H1 (cell line): ENCODE results near the gene SLIT2. TPM values are rescaled to one million over a fixed set of nuclear protein-coding genes. Genes with fewer than 3 reads are reported as not detected.

Experiments used
- CTCF ChIA-PET: fragments of 300-600 bp; sonication (Branson Sonifier 250); formaldehyde crosslinking; loops from one replicate; lab custom pipeline; 2021; ENCODE audit not compliant: partially characterized antibody; lab: Charles Lee
- POLR2A ChIA-PET: fragments of 300-600 bp; sonication (Branson Sonifier 250); formaldehyde crosslinking; loops from one replicate; lab custom pipeline; 2021; ENCODE audit warnings: inconsistent platforms; ENCODE audit not compliant: partially characterized antibody; lab: Charles Lee
- DNase-seq, 2 experiments: peaks; one replicate each; pipeline versions ENCODE4 v3.0.0 to v3.0.0-alpha.2; 2010 to 2022; ENCODE audit warnings: low spot score in 2 of 2, low read depth in 1 of 2, mixed read lengths in 1 of 2
- FAIRE-seq: peaks from 2 replicates; lab custom pipeline; 2011; peaks lifted over from hg19 to GRCh38; lab: Jason Lieb, UNC
- H2AFZ ChIP-seq: 2 replicates; pipeline ENCODE4 v1.8.1; 2012; ENCODE audit warnings: low read length, inconsistent platforms
- H2AK5ac ChIP-seq: 2 replicates; pipeline ENCODE4 v1.6.1; 2013; ENCODE audit warnings: low read depth, low read length
- H2BK120ac ChIP-seq: replicated peaks from 2 replicates; pipeline ENCODE3; 2013; ENCODE audit warnings: low read depth, low read length, inconsistent platforms
- H2BK12ac ChIP-seq: 2 replicates; pipeline ENCODE4 v1.6.1; 2013; ENCODE audit warnings: low read depth, low read length
- H2BK15ac ChIP-seq: 2 replicates; pipeline ENCODE4 v1.6.1; 2013; ENCODE audit warnings: low read length
- H2BK20ac ChIP-seq: 2 replicates; pipeline ENCODE4 v1.6.1; 2013; ENCODE audit warnings: low read length
- H2BK5ac ChIP-seq: 2 replicates; pipeline ENCODE4 v1.6.1; 2013; ENCODE audit warnings: low read depth, low read length
- H3K14ac ChIP-seq: 2 replicates; pipeline ENCODE4 v1.6.1; 2013; ENCODE audit warnings: inconsistent platforms; ENCODE audit not compliant: insufficient read length
- H3K18ac ChIP-seq: 2 replicates; pipeline ENCODE4 v1.6.1; 2013; ENCODE audit warnings: low read length; ENCODE audit errors: extremely low read depth
- H3K23ac ChIP-seq: 2 replicates; pipeline ENCODE4 v1.6.1; 2013; ENCODE audit warnings: inconsistent platforms; ENCODE audit not compliant: insufficient read length
- H3K23me2 ChIP-seq: 2 replicates; pipeline ENCODE4 v1.6.1; 2013; ENCODE audit warnings: low read depth, low read length
- H3K27ac ChIP-seq: 2 replicates; pipeline ENCODE4 v1.6.1; 2011; ENCODE audit warnings: low read depth, low read length, inconsistent platforms
- H3K27me3 ChIP-seq, 4 experiments: replicated peaks in 1 of 4; 1 replicate in 1 of 4; 2 replicates in 3 of 4; pipeline versions ENCODE4 v1.6.1 to v1.8.1; 2011 to 2013; ENCODE audit warnings: low read length in 3 of 4, mild to moderate bottlenecking in 3 of 4, inconsistent platforms in 2 of 4, mixed read lengths in 2 of 4, moderate library complexity in 1 of 4; ENCODE audit not compliant: control insufficient read depth in 3 of 4, insufficient read depth in 3 of 4; ENCODE audit errors: extremely low read depth in 1 of 4
- H3K36me3 ChIP-seq, 4 experiments: 2 replicates each; pipeline versions ENCODE4 v1.6.1 to v1.8.1; 2011 to 2013; ENCODE audit warnings: mild to moderate bottlenecking in 4 of 4, low read length in 3 of 4, moderate library complexity in 2 of 4, control low read depth in 1 of 4, inconsistent platforms in 1 of 4; ENCODE audit not compliant: insufficient read depth in 4 of 4, control insufficient read depth in 2 of 4
- H3K4ac ChIP-seq: replicated peaks from 2 replicates; pipeline ENCODE3; 2013; ENCODE audit warnings: low read length, low read depth, mixed read lengths, inconsistent platforms; ENCODE audit not compliant: insufficient read length
- H3K4me1 ChIP-seq, 4 experiments: replicated peaks in 1 of 4; 1 replicate in 1 of 4; 2 replicates in 3 of 4; pipeline versions ENCODE4 v1.6.1 to v1.8.1; 2011 to 2013; ENCODE audit warnings: low read length in 3 of 4, inconsistent platforms in 2 of 4, mixed read lengths in 1 of 4; ENCODE audit not compliant: insufficient read depth in 4 of 4, control insufficient read depth in 3 of 4
- H3K4me2 ChIP-seq, 2 experiments: 2 replicates each; pipeline versions ENCODE4 v1.6.1 to v1.8.1; 2011 to 2013; ENCODE audit warnings: low read depth in 2 of 2, low read length in 2 of 2, control low read depth in 1 of 2, inconsistent platforms in 1 of 2, mild to moderate bottlenecking in 1 of 2; ENCODE audit not compliant: insufficient read depth in 1 of 2
- H3K4me3 ChIP-seq, 4 experiments: fragments of 200-600, 300-600 bp in 1 of 4; sonication (generic), shearing (Covaris generic), sonication (Bioruptor Twin) in 1 of 4; 2 replicates each; pipeline versions ENCODE4 v1.5.1 to v1.8.1; 2011 to 2016; ENCODE audit warnings: low read length in 4 of 4, low read depth in 3 of 4, control low read depth in 2 of 4, inconsistent platforms in 2 of 4, mild to moderate bottlenecking in 2 of 4, mixed read lengths in 1 of 4, moderate library complexity in 1 of 4; ENCODE audit not compliant: insufficient read depth in 2 of 4; ENCODE audit errors: extremely low read depth in 1 of 4
- H3K56ac ChIP-seq: replicated peaks from 2 replicates; pipeline ENCODE3; 2013; ENCODE audit warnings: low read depth, mild to moderate bottlenecking, mixed read lengths, low read length, inconsistent platforms; ENCODE audit not compliant: insufficient read length
- H3K79me1 ChIP-seq: 2 replicates; pipeline ENCODE4 v1.6.1; 2013; ENCODE audit warnings: low read depth, low read length, control low read depth
- H3K79me2 ChIP-seq, 2 experiments: 2 replicates each; pipeline versions ENCODE4 v1.6.1 to v1.8.1; 2012 to 2013; ENCODE audit warnings: low read length in 2 of 2, mild to moderate bottlenecking in 2 of 2, inconsistent platforms in 1 of 2; ENCODE audit not compliant: insufficient read depth in 2 of 2, control insufficient read depth in 1 of 2
- H3K9ac ChIP-seq, 4 experiments: replicated peaks in 1 of 4; 1 replicate in 1 of 4; 2 replicates in 3 of 4; pipeline versions ENCODE4 v1.6.1 to v1.8.1; 2011 to 2013; ENCODE audit warnings: low read depth in 3 of 4, low read length in 3 of 4, control low read depth in 2 of 4, mild to moderate bottlenecking in 2 of 4, moderate library complexity in 2 of 4, inconsistent platforms in 1 of 4; ENCODE audit errors: extremely low read depth in 1 of 4
- H3K9me3 ChIP-seq, 2 experiments: 2 replicates each; pipeline versions ENCODE4 v1.6.1 to v1.8.1; 2012 to 2013; ENCODE audit warnings: mild to moderate bottlenecking in 2 of 2, moderate library complexity in 2 of 2, control low read depth in 1 of 2, inconsistent platforms in 1 of 2, low read depth in 1 of 2, low read length in 1 of 2, mixed read lengths in 1 of 2; ENCODE audit not compliant: insufficient read depth in 2 of 2
- H4K20me1 ChIP-seq, 2 experiments: replicated peaks in 1 of 2; 2 replicates each; pipeline versions ENCODE3 to v1.8.1; 2011 to 2013; ENCODE audit warnings: inconsistent platforms in 2 of 2, low read length in 2 of 2, mild to moderate bottlenecking in 1 of 2; ENCODE audit not compliant: insufficient read depth in 2 of 2, control insufficient read depth in 1 of 2
- H4K5ac ChIP-seq: 2 replicates; pipeline ENCODE4 v1.6.1; 2013; ENCODE audit warnings: low read length, low read depth, mixed read lengths, inconsistent platforms; ENCODE audit not compliant: insufficient read length
- H4K8ac ChIP-seq: 2 replicates; pipeline ENCODE4 v1.8.0; 2013; ENCODE audit warnings: mild to moderate bottlenecking, moderate library complexity, low read length, inconsistent platforms; ENCODE audit not compliant: insufficient read depth; ENCODE audit errors: extremely low read depth
- H4K91ac ChIP-seq: replicated peaks from 2 replicates; pipeline ENCODE3; 2013; ENCODE audit warnings: low read length, mixed read lengths, inconsistent platforms; ENCODE audit not compliant: insufficient read length
- ATF2 ChIP-seq: IDR thresholded peaks from 2 replicates; pipeline ENCODE4 v1.6.1; 2012; ENCODE audit warnings: low read length, inconsistent platforms
- CBX8 ChIP-seq: fragments of 300-800, 300-1000 bp; sonication (generic); IDR thresholded peaks from 2 replicates; pipeline ENCODE4 v1.7.1; 2016; ENCODE audit warnings: low read depth, low read length, borderline replicate concordance
- HDAC6 ChIP-seq: IDR thresholded peaks from one replicate; pipeline ENCODE4 v1.7.1; 2012; ENCODE audit warnings: low read depth, mild to moderate bottlenecking, inconsistent platforms, low read length, moderate library complexity
- JUN ChIP-seq: IDR thresholded peaks from 2 replicates; pipeline ENCODE4 v1.6.1; 2011; ENCODE audit warnings: low read depth, mild to moderate bottlenecking, improper control_type of control experiment, low read length
- KDM4A ChIP-seq: IDR thresholded peaks from one replicate; pipeline ENCODE4 v1.7.1; 2012; ENCODE audit warnings: low read depth, mild to moderate bottlenecking, moderate library complexity, low read length, inconsistent platforms; ENCODE audit not compliant: severe bottlenecking
- MAFK ChIP-seq: IDR thresholded peaks from 2 replicates; pipeline ENCODE4 v1.6.1; 2012; ENCODE audit warnings: low read depth, mild to moderate bottlenecking, improper control_type of control experiment, low read length
- NRF1 ChIP-seq: IDR thresholded peaks from 2 replicates; pipeline ENCODE4 v1.6.1; 2011; ENCODE audit warnings: mild to moderate bottlenecking, low read depth, low read length, improper control_type of control experiment
- PHF8 ChIP-seq: fragments of 200-600 bp; sonication (generic); conservative IDR thresholded peaks from 2 replicates; pipeline ENCODE4 v1.7.1; 2012; ENCODE audit warnings: low read depth, mild to moderate bottlenecking, inconsistent platforms, low read length, moderate library complexity
- POLR2AphosphoS5 ChIP-seq: IDR thresholded peaks from 2 replicates; pipeline ENCODE4 v1.6.1; 2011; ENCODE audit warnings: low read depth, low read length
- RXRA ChIP-seq: IDR thresholded peaks from 2 replicates; pipeline ENCODE4 v1.6.1; 2011; ENCODE audit warnings: low read depth, mild to moderate bottlenecking, low read length, moderate library complexity; ENCODE audit not compliant: insufficient read depth
- SP4 ChIP-seq: IDR thresholded peaks from 2 replicates; pipeline ENCODE4 v1.6.1; 2012; ENCODE audit warnings: low read length, inconsistent platforms
- SRF ChIP-seq: IDR thresholded peaks from 2 replicates; pipeline ENCODE4 v1.6.1; 2011; ENCODE audit warnings: mild to moderate bottlenecking, low read depth, low read length, moderate library complexity
- TCF12 ChIP-seq: IDR thresholded peaks from 2 replicates; pipeline ENCODE4 v1.6.1; 2011; ENCODE audit warnings: low read depth, mild to moderate bottlenecking, low read length
- WGBS, 2 experiments: shearing (Covaris generic) in 1 of 2; methylation state at CpG; one replicate each; pipeline versions ENCODE4 v1.1.6 to v1.1.7; 2013 to 2015; ENCODE audit warnings: low lambda C conversion rate in 2 of 2, mixed read lengths in 2 of 2, inconsistent platforms in 1 of 2, low coverage in 1 of 2, missing lambda C conversion rate in 1 of 2; ENCODE audit not compliant: insufficient replicate concordance in 2 of 2, insufficient coverage in 1 of 2, insufficient read length in 1 of 2; ENCODE audit errors: extremely low coverage in 1 of 2, missing lambda C conversion rate in 1 of 2; 5-methylcytosine and 5-hydroxymethylcytosine counted together
- polyA plus RNA-seq, 7 experiments: library from polyadenylated mRNA; depleted of rRNA in 3 of 7; stranded (reverse) in 5 of 7; unstranded in 2 of 7; fragments of >200 nt in 5 of 7; fragments of 200-250 nt in 2 of 7; gene quantifications; 1 replicate in 5 of 7; 2 replicates in 1 of 7; 4 replicates in 1 of 7; pipeline versions ENCODE4 v1.2.1 to v1.2.3, GENCODE V29; 2011 to 2013; ENCODE audit warnings: missing spikeins in 2 of 7, mixed read lengths in 2 of 7
- total RNA-seq: library from RNA; stranded (reverse); fragmentation: NEBNext Ultra II Directional; extraction: Animal tissue kit (Norgen Biotek cat#: 25700); gene quantifications from 2 replicates; pipeline ENCODE4 v1.2.1, GENCODE V29; 2021

Gene SLIT2
- total and polyA plus RNA-seq, 2 of the 8 experiments (the other 6 are each of a cell fraction or from before 2014, with no cell fraction given): 2.0 to 13.7 TPM

GRCh38 chr4:20255823-20256222 is 4.1 kb downstream of the SLIT2 start:
- Histone ChIP-seq H2BK12ac (no peak overlapping the region), H3K14ac (no peak overlapping the region), H3K4ac (no peak overlapping the region), H3K36me3 (no peaks in the 10 kb centered on the region), H4K20me1 (peaks cover 18 to 25% of the 10 kb centered on the region in 2 experiments), H3K79me2 (no peaks in the 10 kb centered on the region), H3K4me2 (peak overlapping the region; percentile 94 to 99), H2BK5ac (no peak overlapping the region), H3K4me1 (peaks cover under 1 to 27% (median 16%) of the 10 kb centered on the region in 4 experiments; a peak in 6 of 7 replicates), H3K23ac (no peak overlapping the region), H2AK5ac (no peak overlapping the region), H3K27ac (no peak overlapping the region), H3K9ac (no peak overlapping the region), H2BK20ac (no peak overlapping the region), H4K91ac (no peak overlapping the region), H2AFZ (no peak overlapping the region), H3K9me3 (no peaks in the 10 kb centered on the region), H3K79me1 (no peaks in the 10 kb centered on the region), H2BK120ac (no peak overlapping the region), H3K23me2 (peaks cover 33% of the 10 kb centered on the region), H3K56ac (no peak overlapping the region), H3K27me3 (peaks cover 30 to 52% (median 44%) of the 10 kb centered on the region in 4 experiments), H2BK15ac (no peak overlapping the region), H3K4me3 (peak overlapping the region in 1 of 4 experiments; percentile 83; a peak in 2 of 8 replicates), H4K5ac (no peak overlapping the region), H3K18ac (no peak overlapping the region), H4K8ac (no peak overlapping the region)
- no peak for DNase-seq
- no peak for FAIRE-seq
- 14% methylated on average over 4 of the region's 4 CpGs; no CpG with 5 or more reads in 1 of the 2 experiments for WGBS, 2 experiments
- POLR2A ChIA-PET: no interaction called here
- CTCF ChIA-PET: interaction anchor here (1.5 kb wide), 1 partner anchor 9 kb away, joined by 3 read pairs; no protein-coding TSS in a partner anchor
- no peak for TF ChIP-seq KDM4A
- no peak for TF ChIP-seq JUN
- no peak for TF ChIP-seq SRF
- no peak for TF ChIP-seq NRF1
- TF ChIP-seq CBX8: no peak
- no peak for TF ChIP-seq POLR2AphosphoS5
- no peak for TF ChIP-seq TCF12
- no peak for TF ChIP-seq ATF2
- no peak for TF ChIP-seq MAFK
- TF ChIP-seq SP4: no peak
- no peak for TF ChIP-seq PHF8
- no peak for TF ChIP-seq HDAC6
- TF ChIP-seq RXRA: no peak
